SH-SY5Y (cell line): Measurements from ENCODE around the gene RTN4.

Source experiments
- GATA2 ChIP-seq: IDR thresholded peaks from 2 replicates; pipeline ENCODE4 v1.6.1; 2011; ENCODE audit warnings: mild to moderate bottlenecking, low read depth, low read length
- GATA3 ChIP-seq: IDR thresholded peaks from 2 replicates; pipeline ENCODE4 v1.6.1; 2011; ENCODE audit warnings: low read depth, mild to moderate bottlenecking, low read length, moderate library complexity

GRCh38 chr2:55013936-55014335 is 36.3 kb downstream of the RTN4 start:
- TF ChIP-seq GATA2 (no peak), GATA3 (no peak)
